GM12892 (cell line): ENCODE results near the gene SNED1.

Source experiments
- POLR2A ChIP-seq: IDR thresholded peaks from 2 replicates; pipeline ENCODE4 v1.6.1; 2011; ENCODE audit warnings: low read depth, low read length, control low read depth
- TAF1 ChIP-seq: IDR thresholded peaks from 2 replicates; pipeline ENCODE4 v1.6.1; 2011; ENCODE audit warnings: low read depth, mild to moderate bottlenecking, control low read depth, low read length, borderline replicate concordance

DNA sequence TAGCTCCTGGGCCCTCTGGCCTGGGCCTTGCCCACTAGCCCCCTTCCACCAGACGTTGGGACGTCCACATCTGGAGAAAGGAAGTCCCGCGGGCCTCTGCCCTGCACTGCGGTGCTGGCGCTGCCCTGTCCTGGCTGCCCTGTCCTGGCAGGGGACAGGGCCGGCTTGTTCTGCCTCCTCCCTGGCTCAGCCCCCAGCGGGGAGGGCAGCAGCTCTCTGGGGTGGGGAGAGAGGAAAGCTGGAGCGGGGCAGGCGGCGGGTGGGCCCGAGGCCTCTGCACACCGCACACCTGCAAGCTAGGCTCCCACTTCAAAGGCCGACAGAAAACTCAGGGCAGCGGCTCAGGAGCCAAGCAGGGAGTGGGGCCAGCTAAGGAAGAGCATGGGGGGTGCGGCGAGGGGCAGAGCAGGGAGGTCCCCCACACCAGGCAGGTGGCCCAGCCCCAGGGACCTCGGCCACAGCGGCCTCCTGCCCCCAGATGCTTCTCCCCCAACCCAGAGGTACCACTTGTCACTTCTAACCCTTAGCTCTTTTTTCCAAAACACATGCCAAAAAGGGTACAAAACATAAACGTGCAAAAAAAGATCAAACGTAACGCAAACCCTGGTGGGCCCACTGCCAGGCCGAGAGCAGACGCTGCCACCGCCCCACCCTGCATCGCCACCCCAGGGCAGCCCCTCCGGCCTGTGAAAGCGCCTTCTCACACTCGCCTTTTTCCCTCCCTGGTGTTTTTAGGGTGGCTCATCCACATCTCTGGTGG lies 13.5 kb downstream of the SNED1 start:
- TF ChIP-seq POLR2A (no peak), TAF1 (no peak)
